Measurements from ENCODE around the gene SF3B3. TPM values are rescaled to one million over a fixed set of nuclear protein-coding genes. Genes with fewer than 3 reads are reported as not detected.
A peak's percentile ranks its signal among the peaks of the same experiment; 100 is the strongest.

Gene SF3B3
- total and polyA plus RNA-seq, 2 donors (not counting 1 experiment from before 2014, with no cell fraction given): 67.1 to 266 TPM

- Histone ChIP-seq H3K4me3 (ENCODE audit: control extremely low read depth in 1 of 5, extremely low read depth in 1 of 5, insufficient read depth in 1 of 5, low read depth in 2 of 5, low read length in 4 of 5) (no peak overlapping the region), H3K27me3 (replicated peaks in 1 of 4; ENCODE audit: control extremely low read depth in 1 of 4, control insufficient read depth in 3 of 4, insufficient read depth in 4 of 4, low read length in 3 of 4) (no peaks in the 10 kb centered on the region), H3K4me1 (ENCODE audit: control insufficient read depth in 2 of 2, insufficient read depth in 2 of 2, low read length in 2 of 2) (no peaks in the 10 kb centered on the region), H3K27ac (ENCODE audit: low read length in 2 of 2) (no peak overlapping the region), H3K4me2 (replicated peaks; ENCODE audit: low read depth, low read length, poor library complexity, severe bottlenecking) (no peak overlapping the region), H3K36me3 (replicated peaks in 1 of 2; ENCODE audit: control extremely low read depth in 1 of 2, control insufficient read depth in 1 of 2, extremely low read depth in 1 of 2, insufficient read depth in 2 of 2, low read length in 1 of 2) (peaks cover 12 to 75% of the 10 kb centered on the region in 2 experiments), H3K9me3 (ENCODE audit: control extremely low read depth in 1 of 3, control insufficient read depth in 2 of 3, insufficient read depth in 1 of 3, low read length in 2 of 3) (no peaks in the 10 kb centered on the region), H4K20me1 (ENCODE audit: control insufficient read depth, insufficient read depth, low read length, poor library complexity, severe bottlenecking) (peaks cover 24% of the 10 kb centered on the region), H3K79me2 (ENCODE audit: control insufficient read depth, insufficient read depth, low read length) (no peaks in the 10 kb centered on the region), H3K9ac (ENCODE audit: low read length) (no peak overlapping the region), H2AFZ (ENCODE audit: insufficient read depth, low read depth, low read length, poor library complexity, severe bottlenecking) (no peak overlapping the region)
- H3K27me3 Mint-ChIP-seq: no peaks in the 10 kb centered on the region
- ATAC-seq (ENCODE audit: low read depth) (no peak), DNase-seq (no peak)
- peak overlapping the region; percentile 53 for H3K27ac Mint-ChIP-seq
- peaks cover 3% of the 10 kb centered on the region for H3K4me1 Mint-ChIP-seq
- no peaks in the 10 kb centered on the region for H3K9me3 Mint-ChIP-seq (ENCODE audit: insufficient read depth)
- no peak for TF ChIP-seq EZH2 (IDR thresholded peaks at IDR 0.05; ENCODE audit: borderline replicate concordance, insufficient read depth, low read depth, low read length, poor library complexity, severe bottlenecking)
- no peak for TF ChIP-seq CTCF (IDR thresholded peaks at IDR 0.05)
- WGBS (ENCODE audit: insufficient coverage): 91% methylated on average over 9 of the region's 10 CpGs
- ChIA-PET POLR2A (no interaction called here), CTCF (no interaction called here)
- intact Hi-C loops (cut with micrococcal nuclease): no loop called here
- H3K4me3 Mint-ChIP-seq: no peak overlapping the region
Observed at GRCh38 chr16:70570967-70571570, 47.5 kb downstream of the SF3B3 start.

- H3K4me1 Mint-ChIP-seq: peaks cover 8% of the 10 kb centered on the region
- no peak overlapping the region for H3K4me3 ChIP-seq (ENCODE audit: control extremely low read depth in 1 of 5, extremely low read depth in 1 of 5, insufficient read depth in 1 of 5, low read depth in 2 of 5, low read length in 4 of 5)
- H3K4me2 ChIP-seq (replicated peaks; ENCODE audit: low read depth, low read length, poor library complexity, severe bottlenecking): no peak overlapping the region
- intact Hi-C loops (cut with micrococcal nuclease): no loop called here
- ATAC-seq (ENCODE audit: low read depth) (no peak), DNase-seq (no peak)
- peaks cover 12 to 70% of the 10 kb centered on the region in 2 experiments for H3K36me3 ChIP-seq (replicated peaks in 1 of 2; ENCODE audit: control extremely low read depth in 1 of 2, control insufficient read depth in 1 of 2, extremely low read depth in 1 of 2, insufficient read depth in 2 of 2, low read length in 1 of 2)
- no peak for TF ChIP-seq CTCF (IDR thresholded peaks at IDR 0.05)
- H3K27ac ChIP-seq (ENCODE audit: low read length in 2 of 2): no peak overlapping the region
- no peaks in the 10 kb centered on the region for H3K9me3 ChIP-seq (ENCODE audit: control extremely low read depth in 1 of 3, control insufficient read depth in 2 of 3, insufficient read depth in 1 of 3, low read length in 2 of 3)
- no peak overlapping the region for H2AFZ ChIP-seq (ENCODE audit: insufficient read depth, low read depth, low read length, poor library complexity, severe bottlenecking)
- H3K79me2 ChIP-seq (ENCODE audit: control insufficient read depth, insufficient read depth, low read length): no peaks in the 10 kb centered on the region
- CTCF ChIA-PET: no interaction called here
- peaks cover 0 to 4% of the 10 kb centered on the region in 2 donors for H3K4me1 ChIP-seq (ENCODE audit: control insufficient read depth in 2 of 2, insufficient read depth in 2 of 2, low read length in 2 of 2)
- no peak overlapping the region for H3K9ac ChIP-seq (ENCODE audit: low read length)
- H3K27ac Mint-ChIP-seq: no peak overlapping the region
- 90% methylated on average over 7 of the region's 8 CpGs for WGBS (ENCODE audit: insufficient coverage)
- H3K27me3 Mint-ChIP-seq: no peaks in the 10 kb centered on the region
- POLR2A ChIA-PET: no interaction called here
- H3K27me3 ChIP-seq (replicated peaks in 1 of 4; ENCODE audit: control extremely low read depth in 1 of 4, control insufficient read depth in 3 of 4, insufficient read depth in 4 of 4, low read length in 3 of 4): no peaks in the 10 kb centered on the region
- H4K20me1 ChIP-seq (ENCODE audit: control insufficient read depth, insufficient read depth, low read length, poor library complexity, severe bottlenecking): peaks cover 24% of the 10 kb centered on the region
- no peak overlapping the region for H3K4me3 Mint-ChIP-seq
- no peaks in the 10 kb centered on the region for H3K9me3 Mint-ChIP-seq (ENCODE audit: insufficient read depth)
Observed at GRCh38 chr16:70571623-70572022, 48.0 kb downstream of the SF3B3 start.
